Thyroid gland (tissue), 4 donors: ENCODE measurements around the gene BSX. TPM values are rescaled to one million over a fixed set of nuclear protein-coding genes. Genes with fewer than 3 reads are reported as not detected.

ENCODE experiments used
- DNase-seq, 2 donors: peaks; one replicate each; pipeline ENCODE4 v3.0.0-alpha.2; 2019
- H3K27ac ChIP-seq, 3 donors: fragments of 200-600 bp; sonication (generic); 1 replicate in 2 of 3; 2 replicates in 1 of 3; pipeline ENCODE4 v1.5.1; 2016 to 2019; ENCODE audit warnings: mild to moderate bottlenecking in 1 of 3, moderate library complexity in 1 of 3
- H3K27me3 ChIP-seq: fragments of 200-600 bp; sonication (generic); one replicate; pipeline ENCODE4 v1.5.1; 2019
- H3K36me3 ChIP-seq, 2 donors: fragments of 200-600 bp; sonication (generic); one replicate each; pipeline ENCODE4 v1.5.1; 2016 to 2019
- H3K4me1 ChIP-seq, 2 donors: fragments of 200-600 bp; sonication (generic); one replicate each; pipeline ENCODE4 v1.5.1; 2017 to 2019
- H3K4me3 ChIP-seq, 3 donors: fragments of 200-600 bp; sonication (generic); replicated peaks in 1 of 3; 1 replicate in 2 of 3; 2 replicates in 1 of 3; pipeline ENCODE4 v1.5.1; 2016; ENCODE audit warnings: mild to moderate bottlenecking in 1 of 3
- H3K9me3 ChIP-seq: fragments of 200-600 bp; sonication (generic); one replicate; pipeline ENCODE4 v1.5.1; 2017
- CTCF ChIP-seq, 6 experiments: fragments of 200-600 bp in 3 of 6; fragments of 450-650 bp in 3 of 6; sonication (generic) in 3 of 6; IDR thresholded peaks; one replicate each; pipeline ENCODE4 v1.5.1; 2016 to 2019; ENCODE audit warnings: antibody characterized with exemption in 6 of 6, mild to moderate bottlenecking in 2 of 6, inconsistent platforms in 1 of 6, moderate library complexity in 1 of 6
- POLR2A ChIP-seq, 2 donors: fragments of 450-650 bp; IDR thresholded peaks; one replicate each; pipeline ENCODE4 v1.6.1; 2017; ENCODE audit warnings: antibody characterized with exemption in 2 of 2, mild to moderate bottlenecking in 2 of 2, moderate library complexity in 1 of 2
- whole genome bisulfite sequencing, 2 donors: methylation state at CpG; one replicate each; pipeline ENCODE4 v1.1.5; 2017; 5-methylcytosine and 5-hydroxymethylcytosine counted together
- intact Hi-C: fragments of 100-400 bp; cut with DNase I; formaldehyde crosslinking; loops from one replicate; pipeline ENCODE4 v1.15.1; 2023
- total RNA-seq, 4 donors: library from RNA; depleted of rRNA; stranded (reverse); fragments of >200 nt; gene quantifications; one replicate each; pipeline ENCODE4 v1.2.3, GENCODE V29; 2016

The BSX gene
- total RNA-seq, 4 donors from 2014 or later = not detected

GRCh38 chr11:123011510-123011909 lies 29.9 kb upstream of the BSX start:
- TF ChIP-seq POLR2A (IDR thresholded peaks at IDR 0.05) = no peak
- no peak for TF ChIP-seq CTCF (IDR thresholded peaks at IDR 0.05)
- DNase-seq = no peak
- intact Hi-C loops = no loop called here
- no peaks in the 10 kb centered on the region for H3K27me3 ChIP-seq
- no peak overlapping the region for H3K4me3 ChIP-seq
- H3K9me3 ChIP-seq = no peaks in the 10 kb centered on the region
- 70 to 73% methylated on average over 4 of the region's 4 CpGs for WGBS, 2 donors
- H3K36me3 ChIP-seq = no peaks in the 10 kb centered on the region
- H3K27ac ChIP-seq = no peak overlapping the region
- no peaks in the 10 kb centered on the region for H3K4me1 ChIP-seq

GRCh38 chr11:123006860-123007542 lies 25.4 kb upstream of the BSX start:
- Histone ChIP-seq H3K27ac (no peak overlapping the region), H3K36me3 (no peaks in the 10 kb centered on the region), H3K4me1 (no peaks in the 10 kb centered on the region), H3K9me3 (no peaks in the 10 kb centered on the region), H3K27me3 (no peaks in the 10 kb centered on the region), H3K4me3 (no peak overlapping the region)
- WGBS, 2 donors = 78 to 84% methylated on average over 5 of the region's 5 CpGs
- TF ChIP-seq CTCF (IDR thresholded peaks at IDR 0.05) = no peak
- no peak for TF ChIP-seq POLR2A (IDR thresholded peaks at IDR 0.05)
- intact Hi-C loops = no loop called here
- no peak for DNase-seq

GRCh38 chr11:123000721-123001120 lies 19.1 kb upstream of the BSX start:
- no peaks in the 10 kb centered on the region for H3K36me3 ChIP-seq
- no peak for DNase-seq
- intact Hi-C loops = no loop called here
- no peaks in the 10 kb centered on the region for H3K4me1 ChIP-seq
- H3K27me3 ChIP-seq = no peaks in the 10 kb centered on the region
- H3K4me3 ChIP-seq = no peak overlapping the region
- H3K9me3 ChIP-seq = no peaks in the 10 kb centered on the region
- 88 to 91% methylated on average over 5 of the region's 5 CpGs for WGBS, 2 donors
- TF ChIP-seq POLR2A (IDR thresholded peaks at IDR 0.05) = no peak
- no peak for TF ChIP-seq CTCF (IDR thresholded peaks at IDR 0.05)
- no peak overlapping the region for H3K27ac ChIP-seq

DNA sequence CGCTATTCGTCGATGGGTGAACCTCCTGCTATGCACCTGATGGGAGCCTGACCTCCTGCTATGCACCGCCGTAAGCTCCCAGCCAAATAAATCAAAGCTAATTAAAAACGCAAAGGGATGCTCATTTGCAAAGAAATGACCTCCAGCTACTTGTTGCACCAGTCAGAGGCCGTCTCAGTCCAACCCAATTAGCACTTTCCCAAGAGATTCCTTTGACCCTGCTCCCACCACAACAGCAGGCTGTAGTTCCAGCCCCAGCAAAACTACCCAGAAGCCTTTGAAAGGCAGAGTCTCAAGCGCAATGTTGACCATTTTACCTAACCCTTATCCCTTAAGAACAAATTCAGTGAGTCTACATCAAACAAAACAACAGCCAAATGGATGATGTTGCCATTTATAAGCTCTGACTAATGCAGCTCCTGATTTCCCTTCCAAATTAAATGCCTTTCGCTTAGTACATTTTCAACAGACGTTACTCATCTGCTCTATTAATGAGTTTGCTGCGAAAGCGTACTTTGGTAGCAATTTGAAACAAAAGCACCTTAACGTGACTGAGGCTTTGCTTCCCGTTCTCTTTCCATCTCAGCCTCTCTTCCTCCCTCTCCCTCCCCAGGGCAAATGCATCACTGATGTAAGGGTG lies 17.2 kb upstream of the BSX start:
- no peak overlapping the region for H3K4me3 ChIP-seq
- H3K9me3 ChIP-seq = no peaks in the 10 kb centered on the region
- H3K36me3 ChIP-seq = no peaks in the 10 kb centered on the region
- no peak for DNase-seq
- no peak overlapping the region for H3K27ac ChIP-seq
- H3K27me3 ChIP-seq = no peaks in the 10 kb centered on the region
- WGBS, 2 donors = 45% methylated on average over 14 of the region's 14 CpGs
- no peaks in the 10 kb centered on the region for H3K4me1 ChIP-seq
- intact Hi-C loops = no loop called here
- TF ChIP-seq CTCF (IDR thresholded peaks at IDR 0.05) = no peak
- no peak for TF ChIP-seq POLR2A (IDR thresholded peaks at IDR 0.05)

DNA sequence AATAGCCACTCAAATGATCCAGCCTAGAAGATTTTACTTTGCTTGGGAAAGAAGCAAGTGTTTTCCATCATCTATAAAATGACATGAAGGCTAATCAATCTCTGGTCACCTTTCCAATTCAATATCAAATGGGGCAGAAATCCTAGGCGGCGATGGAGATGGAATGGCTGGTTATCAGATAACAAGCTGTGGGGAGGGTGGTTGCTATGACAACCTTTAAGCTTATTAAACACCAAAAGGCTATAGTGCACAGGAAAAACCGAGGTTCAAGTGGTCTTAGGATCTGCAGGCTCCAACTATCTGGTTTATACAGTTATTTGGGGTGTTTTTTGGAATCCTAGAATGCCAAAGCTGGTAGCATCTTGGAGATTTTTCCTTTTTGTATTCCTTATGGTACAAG lies 13.9 kb upstream of the BSX start:
- Histone ChIP-seq H3K27ac (no peak overlapping the region), H3K36me3 (no peaks in the 10 kb centered on the region), H3K27me3 (no peaks in the 10 kb centered on the region), H3K9me3 (no peaks in the 10 kb centered on the region), H3K4me3 (no peak overlapping the region), H3K4me1 (no peaks in the 10 kb centered on the region)
- no peak for DNase-seq
- WGBS, 2 donors = 11 to 25% methylated on average over 3 of the region's 3 CpGs
- TF ChIP-seq POLR2A (IDR thresholded peaks at IDR 0.05) = no peak
- intact Hi-C loops = no loop called here
